GM21717 (cell line): ENCODE results near the gene NUSAP1.
A peak's percentile ranks its signal among the peaks of the same experiment; 100 is the strongest.
"Not testable (repeated sequence)": the region's sequence is repeated elsewhere in the genome, so short reads cannot be mapped to it uniquely, and the experiment has no call there.

ENCODE experiments used
- ATAC-seq: cut with Tn5 transposase; IDR thresholded peaks from one replicate; pipeline ENCODE4 v1.9.1; 2021; ENCODE audit warnings: mild to moderate bottlenecking, moderate library complexity; ENCODE audit not compliant: unreplicated experiment

Gene NUSAP1

DNA sequence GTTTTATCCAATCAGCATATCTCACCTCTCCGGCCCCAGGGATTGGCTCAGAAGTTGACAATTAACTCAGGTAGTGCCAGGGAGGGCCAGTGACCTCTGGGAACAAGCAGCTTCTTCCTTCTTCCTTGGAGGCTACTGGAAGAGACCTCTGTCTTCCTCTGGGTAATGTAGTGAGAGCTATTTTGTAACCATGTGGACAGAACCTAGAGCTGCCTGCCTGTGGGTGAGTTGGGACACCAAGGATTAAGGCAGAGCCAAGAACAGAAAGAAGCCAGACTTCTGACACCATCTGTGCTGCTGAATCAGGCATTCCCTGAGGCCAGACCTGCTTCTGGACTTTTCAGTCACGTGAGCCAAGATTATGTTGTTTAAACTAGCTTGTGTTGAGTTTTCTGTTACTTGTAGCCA lies 75.6 kb downstream of the NUSAP1 start:
- no peak for ATAC-seq

GRCh38 chr15:41411031-41411430 lies 78.3 kb downstream of the NUSAP1 start:
- no peak for ATAC-seq

DNA sequence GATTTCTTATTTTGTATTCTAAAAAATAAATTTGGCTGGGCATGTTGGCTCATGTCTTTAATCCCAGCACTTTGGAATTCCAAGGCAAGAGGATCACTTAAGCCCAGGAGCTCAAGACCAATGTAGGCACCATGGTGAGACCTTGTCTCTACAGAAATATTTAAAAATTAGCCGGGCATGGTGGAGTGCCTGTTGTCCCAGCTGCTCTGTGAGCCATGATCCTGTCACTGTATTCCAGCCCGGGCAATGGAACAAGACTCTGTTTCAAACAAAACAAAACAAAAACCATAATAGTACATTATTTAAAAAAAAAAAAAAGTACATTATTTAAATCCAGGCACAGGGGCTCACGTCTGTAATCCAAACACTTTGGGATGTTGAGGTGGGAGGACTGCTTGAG lies 78.8 kb downstream of the NUSAP1 start:
- ATAC-seq: no peak

DNA sequence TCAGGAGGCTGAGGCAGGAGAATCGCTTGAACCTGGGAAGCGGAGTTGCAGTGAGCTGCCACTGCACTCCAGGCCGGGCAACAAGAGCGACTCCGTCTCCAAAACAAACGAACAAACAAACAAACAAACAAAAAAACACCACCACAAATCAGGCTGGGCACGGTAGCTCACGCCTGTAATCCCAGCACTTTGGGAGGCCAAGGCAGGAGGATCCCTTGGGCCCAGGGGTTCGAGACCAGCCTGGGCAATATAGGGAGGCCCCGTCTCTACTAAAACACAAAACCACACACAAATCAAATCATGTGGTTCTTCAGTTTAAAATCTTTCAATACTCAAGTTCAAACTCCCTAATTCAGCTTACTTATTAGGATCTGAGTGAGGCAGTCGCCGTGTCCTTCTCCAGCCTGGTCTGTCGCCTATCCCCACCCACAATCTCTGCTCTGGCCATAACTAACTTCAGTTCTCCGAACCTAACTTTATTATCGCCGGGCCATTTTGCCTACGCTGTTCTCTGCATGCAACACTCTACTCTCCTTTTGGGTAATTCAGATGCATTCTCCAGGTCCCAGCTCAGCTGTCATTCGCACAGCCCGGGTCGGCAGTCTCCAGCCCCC lies 83.6 kb downstream of the NUSAP1 start:
- ATAC-seq: peak; percentile 11

DNA sequence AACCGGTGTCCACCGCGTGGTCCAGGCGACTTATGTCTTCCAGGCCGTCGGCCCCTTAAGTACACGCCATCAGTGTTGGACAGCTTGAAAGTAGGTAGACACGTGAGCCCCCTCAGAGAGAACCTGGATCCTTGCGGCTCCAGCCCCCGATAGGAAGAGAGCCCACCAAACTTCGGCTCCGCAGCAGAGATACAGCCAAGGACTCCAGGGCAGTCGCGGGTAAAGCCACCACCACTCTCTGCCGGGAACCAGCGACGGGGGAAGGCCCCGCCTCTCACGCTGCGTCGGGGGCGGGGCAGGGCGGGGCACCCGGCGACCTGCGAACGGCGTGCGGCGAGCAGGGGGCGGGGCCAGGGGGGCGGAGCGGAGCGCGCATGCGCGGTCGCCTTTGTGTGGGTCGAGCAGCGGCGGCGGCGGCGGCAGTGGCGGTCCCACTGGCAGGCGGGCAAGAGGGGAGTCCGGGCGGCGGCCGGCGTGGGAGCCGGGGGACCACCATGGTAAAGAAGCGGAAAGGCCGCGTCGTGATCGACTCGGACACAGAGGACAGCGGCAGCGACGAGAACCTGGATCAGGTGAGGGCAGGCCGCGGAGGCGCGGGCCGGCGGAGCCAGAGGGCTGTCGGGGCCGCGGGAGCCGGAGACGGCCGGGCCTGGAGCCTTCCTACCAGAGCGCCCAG lies 84.2 kb downstream of the NUSAP1 start, which contains the start of gene RTF1:
Gene RTF1, plus strand, starts transcription at position 354 of the 676 bp plus-strand sequence. Its CDS starts 21 bp downstream, at position 375.
- peak; percentile 62 for ATAC-seq

GRCh38 chr15:41417418-41418195 lies 84.9 kb downstream of the NUSAP1 start:
- ATAC-seq: peak; percentile 51

DNA sequence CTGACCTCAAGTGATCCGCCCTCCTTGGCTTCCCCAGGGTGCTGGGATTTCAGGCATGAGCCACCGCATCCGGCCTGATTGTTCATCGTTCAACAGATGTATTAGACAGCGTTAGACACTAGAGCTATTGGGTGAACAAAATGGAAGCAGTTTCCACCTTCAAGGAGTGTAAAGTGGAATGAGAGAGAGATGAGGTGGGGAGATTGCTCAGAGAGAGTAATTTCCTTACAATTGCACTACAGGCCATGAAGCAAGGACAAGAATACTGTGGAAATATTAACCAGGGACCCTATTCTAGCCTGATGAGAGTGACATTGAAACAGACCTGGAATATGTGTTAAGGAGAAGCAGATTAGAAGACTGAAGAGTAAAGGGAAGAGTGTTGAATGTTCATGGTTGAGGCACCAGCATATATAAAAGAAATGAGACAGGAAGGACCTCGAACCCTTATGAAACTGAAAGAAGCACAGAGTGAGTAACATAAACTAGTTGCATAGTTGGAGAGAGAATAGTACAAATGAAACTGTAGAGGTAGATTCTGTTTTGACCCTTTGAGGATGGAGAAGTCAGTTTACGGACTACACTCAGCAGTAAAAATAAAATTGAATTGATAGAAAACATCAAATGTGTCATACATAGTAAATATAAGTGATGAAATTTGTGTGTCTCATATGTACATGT lies 91.4 kb downstream of the NUSAP1 start:
- ATAC-seq: peak; percentile 60

DNA sequence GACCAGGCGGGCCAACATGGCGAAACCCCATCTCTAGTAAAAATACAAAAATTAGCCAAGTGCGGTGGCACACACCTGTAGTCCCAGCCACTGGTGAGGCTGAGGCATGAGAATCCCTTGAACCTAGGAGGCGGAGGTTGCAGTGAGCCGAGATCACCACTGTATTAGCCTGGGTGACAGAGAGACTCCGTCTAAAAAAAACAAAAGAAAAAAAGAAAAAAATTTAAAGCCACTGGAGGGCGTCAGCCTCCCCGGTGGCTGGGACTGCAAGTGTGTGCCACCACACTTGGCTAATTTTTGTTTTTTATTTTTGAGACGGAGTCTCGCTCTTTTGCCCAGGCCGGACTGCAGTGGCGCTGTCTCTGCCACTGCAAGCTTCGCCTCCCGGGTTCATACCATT lies 92.1 kb downstream of the NUSAP1 start:
- no peak for ATAC-seq

DNA sequence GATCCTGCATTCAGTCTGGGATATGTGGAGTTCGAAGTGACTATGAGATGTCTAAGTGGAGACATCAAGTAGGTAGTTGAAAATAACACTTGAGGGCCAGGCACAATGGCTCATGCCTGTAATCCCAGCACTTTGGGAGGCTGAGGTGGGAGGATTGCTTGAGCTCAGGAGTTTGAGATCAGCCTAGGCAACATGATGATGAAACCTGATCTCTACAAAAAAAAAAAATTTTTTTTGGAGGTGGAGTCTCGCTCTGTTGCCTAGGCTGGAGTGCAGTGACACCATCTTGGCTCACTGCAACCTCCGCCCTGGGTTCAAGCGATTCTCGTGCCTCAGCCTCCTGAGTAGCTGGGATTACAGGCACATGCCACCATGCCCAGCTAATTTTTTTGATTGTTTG lies 93.2 kb downstream of the NUSAP1 start:
- not testable (repeated sequence) for ATAC-seq

GRCh38 chr15:41429003-41429890 lies 96.6 kb downstream of the NUSAP1 start:
- peak; percentile 68 for ATAC-seq
